Neural progenitor cell (in vitro differentiated cells): ENCODE results near the gene GHDC. TPM values are rescaled to one million over a fixed set of nuclear protein-coding genes. Genes with fewer than 3 reads are reported as not detected.

Experiments used
- DNase-seq: peaks from one replicate; pipeline ENCODE4 v3.0.0-alpha.2; 2016; ENCODE audit warnings: low spot score
- H2AFZ ChIP-seq: fragments of 200-600 bp; sonication (generic); replicated peaks from 2 replicates; pipeline ENCODE4 v1.6.1; 2016; ENCODE audit warnings: antibody characterized with exemption
- H3F3A ChIP-seq: fragments of 200-600 bp; sonication (generic); 2 replicates; pipeline ENCODE4 v1.6.1; 2016; ENCODE audit warnings: antibody characterized with exemption, low read depth
- H3K27ac ChIP-seq: fragments of 200-600 bp; sonication (generic); 2 replicates; pipeline ENCODE4 v1.5.1; 2016; ENCODE audit warnings: mild to moderate bottlenecking
- H3K27me3 ChIP-seq: fragments of 200-600 bp; sonication (generic); 2 replicates; pipeline ENCODE4 v1.6.1; 2016; ENCODE audit warnings: mild to moderate bottlenecking, moderate library complexity
- H3K36me3 ChIP-seq: fragments of 200-600 bp; sonication (generic); 2 replicates; pipeline ENCODE4 v1.5.1; 2016
- H3K4me1 ChIP-seq: fragments of 200-600 bp; sonication (generic); 2 replicates; pipeline ENCODE4 v1.6.1; 2016; ENCODE audit warnings: mixed run types
- H3K4me2 ChIP-seq: fragments of 200-600 bp; sonication (generic); 2 replicates; pipeline ENCODE4 v1.6.1; 2016
- H3K4me3 ChIP-seq: fragments of 200-600 bp; sonication (generic); 2 replicates; pipeline ENCODE4 v1.5.1; 2016
- H3K79me2 ChIP-seq: fragments of 200-600 bp; sonication (generic); 2 replicates; pipeline ENCODE4 v1.6.1; 2016; ENCODE audit warnings: low read depth
- H3K9ac ChIP-seq: fragments of 200-600 bp; sonication (generic); 2 replicates; pipeline ENCODE4 v1.6.1; 2016
- H3K9me3 ChIP-seq: fragments of 200-600 bp; sonication (generic); 2 replicates; pipeline ENCODE4 v1.5.1; 2016; ENCODE audit warnings: low read depth
- H4K20me1 ChIP-seq: fragments of 200-600 bp; sonication (generic); 2 replicates; pipeline ENCODE4 v1.6.1; 2016; ENCODE audit warnings: low read depth
- H3K27ac Mint-ChIP-seq: 3 replicates; pipeline ENCODE4 v1.8.0; 2021; ENCODE audit warnings: mixed read lengths
- H3K27me3 Mint-ChIP-seq: 2 replicates; pipeline ENCODE4 v1.8.0; 2022; ENCODE audit warnings: low read depth, mild to moderate bottlenecking, inconsistent platforms, moderate library complexity, mixed read lengths; ENCODE audit not compliant: insufficient read depth
- H3K36me3 Mint-ChIP-seq: 3 replicates; pipeline ENCODE4 v1.8.0; 2021; ENCODE audit warnings: mixed read lengths
- H3K4me1 Mint-ChIP-seq: 3 replicates; pipeline ENCODE4 v1.8.0; 2021; ENCODE audit warnings: mixed read lengths
- H3K4me3 Mint-ChIP-seq: 3 replicates; pipeline ENCODE4 v1.8.0; 2021; ENCODE audit warnings: mild to moderate bottlenecking, moderate library complexity, mixed read lengths
- H3K9me3 Mint-ChIP-seq: 3 replicates; pipeline ENCODE4 v1.8.0; 2020; ENCODE audit warnings: mixed read lengths
- EZH2 ChIP-seq: fragments of 200-600 bp; sonication (generic); IDR thresholded peaks from 2 replicates; pipeline ENCODE4 v1.6.1; 2017; ENCODE audit warnings: antibody characterized with exemption, mild to moderate bottlenecking, moderate library complexity
- EZH2phosphoT487 ChIP-seq: fragments of 200-600 bp; sonication (generic); IDR thresholded peaks from 2 replicates; pipeline ENCODE4 v1.6.1; 2017; ENCODE audit warnings: antibody characterized with exemption
- total RNA-seq: library from RNA; depleted of rRNA; stranded (reverse); fragments of >200 nt; gene quantifications from 2 replicates; pipeline ENCODE4 v1.2.3, GENCODE V29; 2015; ENCODE audit warnings: low replicate concordance
- TF ChIP-seq, protein P1 (sequence below): fragments of 200-600 bp; sonication (generic); IDR thresholded peaks from 2 replicates; pipeline ENCODE4 v1.5.1; 2017; ENCODE audit warnings: antibody characterized with exemption, mild to moderate bottlenecking

GHDC gene
- total RNA-seq, 1 donor from 2014 or later: 7.7 TPM

DNA sequence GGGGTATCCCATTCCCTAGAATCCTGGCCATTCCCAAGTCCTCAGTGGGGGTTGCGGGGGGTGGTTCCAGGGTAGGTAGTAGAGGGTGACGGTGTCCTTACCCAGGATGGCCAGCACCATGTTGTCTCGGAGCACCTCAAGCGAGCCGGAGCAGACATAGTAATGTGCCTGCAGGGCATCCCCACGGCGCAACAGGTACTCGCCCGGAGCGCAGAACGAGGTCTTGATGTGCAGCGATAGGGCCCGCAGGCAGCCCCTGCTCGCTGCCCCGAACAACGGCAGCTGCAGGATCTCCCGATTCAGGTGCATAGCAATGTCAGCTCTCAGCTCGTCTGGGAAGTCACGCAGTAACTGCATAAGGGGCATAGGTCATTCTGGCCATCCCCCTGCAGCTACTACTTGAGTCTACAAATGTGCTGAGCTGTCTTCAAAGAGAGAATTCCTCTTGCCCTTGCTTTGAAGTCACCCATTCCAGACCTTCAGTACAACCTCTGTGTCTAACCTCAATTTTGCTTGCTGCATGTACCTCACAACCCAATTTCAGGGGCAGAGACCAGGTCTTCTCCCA lies 28.0 kb downstream of the GHDC start:
- no peaks in the 10 kb centered on the region for H3K36me3 ChIP-seq
- no peak overlapping the region for H3K27ac Mint-ChIP-seq
- H3K27me3 ChIP-seq: no peaks in the 10 kb centered on the region
- H3K4me1 ChIP-seq: no peaks in the 10 kb centered on the region
- H3F3A ChIP-seq: no peaks in the 10 kb centered on the region
- no peak overlapping the region for H3K4me3 Mint-ChIP-seq
- no peaks in the 10 kb centered on the region for H3K9me3 ChIP-seq
- peaks cover 3% of the 10 kb centered on the region for H3K4me1 Mint-ChIP-seq
- DNase-seq: no peak
- H3K36me3 Mint-ChIP-seq: no peaks in the 10 kb centered on the region
- H3K9me3 Mint-ChIP-seq: no peaks in the 10 kb centered on the region
- no peak overlapping the region for H3K4me3 ChIP-seq
- peaks cover 13% of the 10 kb centered on the region for H3K27me3 Mint-ChIP-seq
- TF ChIP-seq EZH2: no peak
- TF ChIP-seq EZH2phosphoT487: no peak
- TF ChIP-seq, protein P1, sequence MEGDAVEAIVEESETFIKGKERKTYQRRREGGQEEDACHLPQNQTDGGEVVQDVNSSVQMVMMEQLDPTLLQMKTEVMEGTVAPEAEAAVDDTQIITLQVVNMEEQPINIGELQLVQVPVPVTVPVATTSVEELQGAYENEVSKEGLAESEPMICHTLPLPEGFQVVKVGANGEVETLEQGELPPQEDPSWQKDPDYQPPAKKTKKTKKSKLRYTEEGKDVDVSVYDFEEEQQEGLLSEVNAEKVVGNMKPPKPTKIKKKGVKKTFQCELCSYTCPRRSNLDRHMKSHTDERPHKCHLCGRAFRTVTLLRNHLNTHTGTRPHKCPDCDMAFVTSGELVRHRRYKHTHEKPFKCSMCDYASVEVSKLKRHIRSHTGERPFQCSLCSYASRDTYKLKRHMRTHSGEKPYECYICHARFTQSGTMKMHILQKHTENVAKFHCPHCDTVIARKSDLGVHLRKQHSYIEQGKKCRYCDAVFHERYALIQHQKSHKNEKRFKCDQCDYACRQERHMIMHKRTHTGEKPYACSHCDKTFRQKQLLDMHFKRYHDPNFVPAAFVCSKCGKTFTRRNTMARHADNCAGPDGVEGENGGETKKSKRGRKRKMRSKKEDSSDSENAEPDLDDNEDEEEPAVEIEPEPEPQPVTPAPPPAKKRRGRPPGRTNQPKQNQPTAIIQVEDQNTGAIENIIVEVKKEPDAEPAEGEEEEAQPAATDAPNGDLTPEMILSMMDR: no peak
- H4K20me1 ChIP-seq: no peaks in the 10 kb centered on the region
- no peak overlapping the region for H3K27ac ChIP-seq
- H3K9ac ChIP-seq: no peak overlapping the region
- no peak overlapping the region for H3K4me2 ChIP-seq
- H2AFZ ChIP-seq: no peak overlapping the region
- no peaks in the 10 kb centered on the region for H3K79me2 ChIP-seq

DNA sequence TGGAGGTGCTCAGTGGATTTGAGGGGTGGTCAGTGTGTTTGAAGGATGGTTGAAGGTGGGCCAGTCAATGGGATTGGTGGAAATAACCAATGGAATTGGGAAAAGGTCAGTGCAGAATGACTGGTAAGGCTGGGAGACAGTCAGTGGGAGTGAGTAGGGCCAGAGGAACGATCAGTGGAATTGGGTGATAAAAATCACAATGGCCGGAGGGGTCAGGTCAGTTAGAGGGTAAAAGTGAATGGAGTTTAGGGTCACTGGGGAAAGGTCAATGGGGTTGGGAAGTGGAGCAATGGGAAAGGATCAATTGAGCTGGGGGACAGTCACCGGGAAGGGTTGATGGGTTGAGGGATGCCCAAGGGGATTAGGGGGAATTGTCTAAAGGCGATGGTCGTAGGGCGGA lies 28.5 kb downstream of the GHDC start:
- Histone ChIP-seq H3K27me3 (no peaks in the 10 kb centered on the region), H3K4me3 (no peak overlapping the region), H3K36me3 (no peaks in the 10 kb centered on the region), H3F3A (no peaks in the 10 kb centered on the region), H3K9me3 (no peaks in the 10 kb centered on the region), H3K79me2 (no peaks in the 10 kb centered on the region), H2AFZ (no peak overlapping the region), H4K20me1 (no peaks in the 10 kb centered on the region), H3K9ac (no peak overlapping the region), H3K27ac (no peak overlapping the region), H3K4me1 (no peaks in the 10 kb centered on the region), H3K4me2 (no peak overlapping the region)
- Mint-ChIP-seq H3K27ac (no peak overlapping the region), H3K4me3 (no peak overlapping the region), H3K9me3 (no peaks in the 10 kb centered on the region), H3K27me3 (peaks cover 13% of the 10 kb centered on the region), H3K36me3 (no peaks in the 10 kb centered on the region), H3K4me1 (peaks cover 3% of the 10 kb centered on the region)
- no peak for DNase-seq
- TF ChIP-seq, protein P1: no peak

DNA sequence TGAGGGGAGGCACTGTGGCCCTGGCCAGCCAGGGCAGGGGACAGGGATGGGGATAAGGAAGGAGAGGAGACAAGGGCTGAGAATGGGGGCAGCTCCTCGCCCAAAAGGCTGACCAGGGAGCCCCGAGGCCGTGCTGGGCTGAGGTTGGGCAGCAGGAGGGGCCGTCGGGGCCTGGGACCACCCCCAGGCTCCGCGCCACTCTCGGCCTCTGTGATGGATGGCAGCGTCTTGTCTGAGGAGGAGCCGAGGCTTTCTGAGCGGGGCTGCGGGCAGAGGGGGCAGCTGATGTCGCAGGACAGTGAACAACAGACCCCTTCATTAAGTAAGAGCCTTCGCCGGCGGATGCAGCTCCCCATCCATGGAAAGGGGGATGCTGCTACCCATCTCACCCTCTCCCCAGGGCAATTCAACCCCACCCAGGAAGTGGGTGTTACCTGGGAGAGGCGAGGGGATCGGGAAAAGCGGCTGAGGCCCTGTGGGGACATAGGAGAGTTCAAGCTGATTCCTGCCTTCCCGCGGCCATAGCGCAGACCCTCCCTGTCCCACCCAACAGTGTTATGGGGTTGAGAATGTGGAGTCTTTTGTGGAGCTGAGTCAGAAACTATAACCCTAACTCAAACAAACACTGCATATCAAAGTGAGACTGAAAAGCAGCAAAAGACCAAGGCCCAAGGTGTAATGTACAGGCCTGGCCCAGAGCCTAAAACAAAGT lies 30.4 kb downstream of the GHDC start:
- H3K4me3 ChIP-seq: no peak overlapping the region
- H3K27me3 Mint-ChIP-seq: peaks cover 15% of the 10 kb centered on the region
- no peak for TF ChIP-seq EZH2
- TF ChIP-seq, protein P1: no peak
- TF ChIP-seq EZH2phosphoT487: no peak
- no peaks in the 10 kb centered on the region for H3K9me3 ChIP-seq
- H3K4me1 Mint-ChIP-seq: peaks cover 19% of the 10 kb centered on the region
- H3K36me3 Mint-ChIP-seq: no peaks in the 10 kb centered on the region
- no peak for DNase-seq
- H4K20me1 ChIP-seq: no peaks in the 10 kb centered on the region
- no peak overlapping the region for H3K4me2 ChIP-seq
- no peaks in the 10 kb centered on the region for H3K27me3 ChIP-seq
- no peaks in the 10 kb centered on the region for H3K9me3 Mint-ChIP-seq
- H3K27ac ChIP-seq: no peak overlapping the region
- H2AFZ ChIP-seq: no peak overlapping the region
- no peaks in the 10 kb centered on the region for H3K79me2 ChIP-seq
- no peak overlapping the region for H3K4me3 Mint-ChIP-seq
- peak overlapping the region; percentile 74 for H3K27ac Mint-ChIP-seq
- H3K36me3 ChIP-seq: no peaks in the 10 kb centered on the region
- no peaks in the 10 kb centered on the region for H3K4me1 ChIP-seq
- H3F3A ChIP-seq: no peaks in the 10 kb centered on the region
- no peak overlapping the region for H3K9ac ChIP-seq
